HEK293T (cell line): ENCODE measurements around the gene PLCXD3.

Experiments
- ARNT ChIP-seq: fragments of 450-650 bp; IDR thresholded peaks from 2 replicates; pipeline ENCODE4 v1.6.1; 2017; ENCODE audit warnings: mild to moderate bottlenecking
- BHLHE40 ChIP-seq: fragments of 450-650 bp; IDR thresholded peaks from 2 replicates; pipeline ENCODE4 v1.6.1; 2016; ENCODE audit warnings: mild to moderate bottlenecking, moderate library complexity, borderline replicate concordance
- CTBP1 ChIP-seq: fragments of 450-650 bp; IDR thresholded peaks from 2 replicates; pipeline ENCODE4 v1.6.1; 2016; ENCODE audit warnings: borderline replicate concordance
- ELF4 ChIP-seq: fragments of 450-650 bp; IDR thresholded peaks from 2 replicates; pipeline ENCODE4 v1.6.1; 2017; ENCODE audit warnings: antibody characterized with exemption
- FOXA1 ChIP-seq: fragments of 450-650 bp; IDR thresholded peaks from 2 replicates; pipeline ENCODE4 v1.6.1; 2016; ENCODE audit warnings: mild to moderate bottlenecking
- FOXK2 ChIP-seq: fragments of 450-650 bp; IDR thresholded peaks from 2 replicates; pipeline ENCODE4 v1.6.1; 2016; ENCODE audit warnings: mild to moderate bottlenecking
- SP1 ChIP-seq: fragments of 450-650 bp; IDR thresholded peaks from 2 replicates; pipeline ENCODE4 v1.6.1; 2017
- SUZ12 ChIP-seq: fragments of 450-650 bp; IDR thresholded peaks from 2 replicates; pipeline ENCODE4 v1.6.1; 2016; ENCODE audit warnings: mild to moderate bottlenecking

GRCh38 chr5:41445937-41446563 lies 64.4 kb downstream of the PLCXD3 start:
- TF ChIP-seq BHLHE40 (no peak), FOXK2 (no peak), CTBP1 (no peak), SP1 (no peak), SUZ12 (no peak), ARNT (no peak), FOXA1 (no peak), ELF4 (no peak)
